Fibroblast of lung (primary cell): ENCODE data around the gene RERE.

Source experiments
- CTCF ChIP-seq, 2 donors: IDR thresholded peaks in 1 of 2; conservative IDR thresholded peaks in 1 of 2; 1 replicate in 1 of 2; 2 replicates in 1 of 2; pipeline ENCODE4 v1.5.1; 2011 to 2012; ENCODE audit warnings: low read length in 2 of 2, control low read depth in 1 of 2, inconsistent platforms in 1 of 2, low read depth in 1 of 2, mild to moderate bottlenecking in 1 of 2
- EZH2 ChIP-seq: IDR thresholded peaks from 2 replicates; pipeline ENCODE4 v1.5.1; 2012; ENCODE audit warnings: low read length, control low read depth, mild to moderate bottlenecking; ENCODE audit errors: missing control alignments

DNA sequence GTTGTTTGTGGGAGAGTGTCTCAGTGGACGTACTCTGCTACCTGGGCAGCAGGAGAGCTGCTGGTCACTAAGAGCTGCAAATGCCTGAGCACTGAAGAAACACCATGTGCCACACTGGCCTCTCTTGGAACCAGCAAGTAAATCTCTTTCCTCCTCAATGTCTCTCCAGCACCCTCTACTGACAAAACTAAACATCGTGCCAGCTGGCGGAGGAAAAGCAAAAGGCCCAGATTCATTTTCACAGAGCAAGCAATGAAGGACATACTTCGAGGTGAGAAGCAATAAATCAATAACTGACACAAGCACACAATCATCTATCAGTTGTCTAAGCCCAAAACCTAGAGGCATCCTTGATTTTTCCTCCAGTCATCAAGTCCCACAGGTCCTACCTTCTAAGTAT lies 78.1 kb downstream of the RERE start:
- no peak for TF ChIP-seq CTCF (conservative IDR thresholded peaks at IDR 0.05 in 1 of 2, IDR thresholded peaks at IDR 0.05 in 1 of 2; ENCODE audit: low read depth in 1 of 2, low read length in 2 of 2)
- no peak for TF ChIP-seq EZH2
